ENCODE measurements around the gene NTM.

DNA sequence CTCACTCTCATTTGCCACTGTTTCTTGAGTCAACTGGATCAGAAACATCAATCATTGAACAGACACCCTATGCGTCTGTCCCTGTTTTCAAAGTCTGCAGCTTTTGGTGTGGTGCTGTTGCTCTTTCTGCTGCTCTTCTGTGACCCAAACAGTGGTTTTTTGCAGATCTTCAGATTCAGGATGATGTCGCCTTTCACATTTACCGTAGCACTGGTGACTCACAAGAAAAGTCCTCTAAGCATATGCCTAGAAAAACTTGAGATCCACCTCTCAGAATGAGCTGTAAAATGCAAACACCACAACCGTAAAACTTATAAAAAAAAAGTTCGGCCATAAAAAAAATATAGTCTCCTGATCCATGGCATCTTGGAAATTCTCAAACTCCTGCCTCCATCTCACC, 400.4 kb downstream of the NTM start:
- TF ChIP-seq, protein P1, sequence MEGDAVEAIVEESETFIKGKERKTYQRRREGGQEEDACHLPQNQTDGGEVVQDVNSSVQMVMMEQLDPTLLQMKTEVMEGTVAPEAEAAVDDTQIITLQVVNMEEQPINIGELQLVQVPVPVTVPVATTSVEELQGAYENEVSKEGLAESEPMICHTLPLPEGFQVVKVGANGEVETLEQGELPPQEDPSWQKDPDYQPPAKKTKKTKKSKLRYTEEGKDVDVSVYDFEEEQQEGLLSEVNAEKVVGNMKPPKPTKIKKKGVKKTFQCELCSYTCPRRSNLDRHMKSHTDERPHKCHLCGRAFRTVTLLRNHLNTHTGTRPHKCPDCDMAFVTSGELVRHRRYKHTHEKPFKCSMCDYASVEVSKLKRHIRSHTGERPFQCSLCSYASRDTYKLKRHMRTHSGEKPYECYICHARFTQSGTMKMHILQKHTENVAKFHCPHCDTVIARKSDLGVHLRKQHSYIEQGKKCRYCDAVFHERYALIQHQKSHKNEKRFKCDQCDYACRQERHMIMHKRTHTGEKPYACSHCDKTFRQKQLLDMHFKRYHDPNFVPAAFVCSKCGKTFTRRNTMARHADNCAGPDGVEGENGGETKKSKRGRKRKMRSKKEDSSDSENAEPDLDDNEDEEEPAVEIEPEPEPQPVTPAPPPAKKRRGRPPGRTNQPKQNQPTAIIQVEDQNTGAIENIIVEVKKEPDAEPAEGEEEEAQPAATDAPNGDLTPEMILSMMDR (IDR thresholded peaks at IDR 0.05), result no peak
- TF ChIP-seq POLR2A (IDR thresholded peaks at IDR 0.05), result no peak

Data from adrenal gland (tissue), 5 donors.